NCI-H510A (cell line): ENCODE data around the gene GCNT2.
"Not testable (repeated sequence)": the region's sequence is repeated elsewhere in the genome, so short reads cannot be mapped to it uniquely, and the experiment has no call there.

ENCODE experiments used
- DNase-seq: peaks from one replicate; lab custom pipeline; 2025; lab: John Stamatoyannopoulos, UW

The GCNT2 gene

GRCh38 chr6:10521104-10521808 is at the start of gene GCNT2:
TSS of gene GCNT2 (plus strand) at chr6:10521351. CDS start at chr6:10528912, 7,561 bp downstream.
- no peak for DNase-seq

DNA sequence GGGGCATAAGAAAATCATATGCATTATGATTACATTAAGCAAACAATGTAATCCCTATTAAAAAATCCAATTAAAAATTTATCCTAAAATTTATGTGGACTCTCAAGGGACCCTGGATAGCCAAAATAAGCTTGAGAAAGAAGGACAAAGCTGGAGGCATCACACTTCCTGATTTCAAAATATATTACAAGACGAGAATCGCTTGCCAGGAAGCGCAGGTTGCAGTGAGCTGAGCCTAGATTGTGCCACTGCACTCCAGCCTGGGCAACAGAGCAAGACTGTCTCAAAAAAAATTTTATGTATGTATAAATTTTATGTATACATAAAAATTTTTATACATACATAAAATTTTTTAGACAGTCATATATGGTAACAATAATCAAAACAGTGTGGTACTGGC is 48.5 kb upstream of the GCNT2 start:
- no peak for DNase-seq

DNA sequence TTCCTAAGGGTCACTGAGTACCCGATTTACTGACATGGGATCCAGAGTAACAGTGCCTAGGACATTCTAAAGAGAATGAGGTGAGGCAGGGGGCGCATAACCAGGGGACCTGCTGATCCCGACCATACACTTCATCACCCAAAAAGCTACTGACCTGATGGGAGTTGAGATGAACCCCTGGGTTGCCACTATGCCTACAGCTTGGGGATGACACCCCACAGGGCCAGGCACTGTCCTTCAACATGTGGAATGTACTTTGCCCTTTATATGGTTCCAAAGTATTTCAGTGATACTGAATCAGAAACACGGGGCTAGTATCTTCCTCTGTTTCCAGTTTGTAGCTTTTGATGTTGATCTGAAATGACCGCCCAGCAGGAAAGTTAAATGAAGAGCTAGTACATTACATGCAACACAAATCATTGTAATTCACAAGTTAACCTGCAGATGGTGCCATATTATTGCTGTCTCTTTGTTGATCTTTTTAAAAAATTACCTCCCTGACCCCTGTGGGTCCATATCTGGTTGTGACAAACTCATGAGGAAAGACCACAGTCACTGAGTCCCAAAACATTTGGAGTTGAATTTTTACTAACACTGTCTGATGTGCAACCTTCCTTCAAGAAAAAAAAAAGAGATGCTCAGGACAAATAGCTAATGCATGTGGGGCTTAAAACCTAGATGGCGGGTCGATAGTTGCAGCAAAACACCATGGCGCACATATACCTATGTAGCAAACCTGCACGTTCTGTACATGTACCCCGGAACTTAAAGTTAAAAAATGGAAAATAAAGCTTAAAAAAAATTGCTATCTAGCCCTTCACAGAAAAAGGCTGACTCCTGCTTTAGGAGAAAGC is 42.7 kb upstream of the GCNT2 start:
- no peak for DNase-seq

- no peak for DNase-seq
These were observed 41.0 kb upstream of the GCNT2 start for GRCh38 chr6:10479939-10480700.

GRCh38 chr6:10481101-10481500 is 40.0 kb upstream of the GCNT2 start:
- no peak for DNase-seq

DNA sequence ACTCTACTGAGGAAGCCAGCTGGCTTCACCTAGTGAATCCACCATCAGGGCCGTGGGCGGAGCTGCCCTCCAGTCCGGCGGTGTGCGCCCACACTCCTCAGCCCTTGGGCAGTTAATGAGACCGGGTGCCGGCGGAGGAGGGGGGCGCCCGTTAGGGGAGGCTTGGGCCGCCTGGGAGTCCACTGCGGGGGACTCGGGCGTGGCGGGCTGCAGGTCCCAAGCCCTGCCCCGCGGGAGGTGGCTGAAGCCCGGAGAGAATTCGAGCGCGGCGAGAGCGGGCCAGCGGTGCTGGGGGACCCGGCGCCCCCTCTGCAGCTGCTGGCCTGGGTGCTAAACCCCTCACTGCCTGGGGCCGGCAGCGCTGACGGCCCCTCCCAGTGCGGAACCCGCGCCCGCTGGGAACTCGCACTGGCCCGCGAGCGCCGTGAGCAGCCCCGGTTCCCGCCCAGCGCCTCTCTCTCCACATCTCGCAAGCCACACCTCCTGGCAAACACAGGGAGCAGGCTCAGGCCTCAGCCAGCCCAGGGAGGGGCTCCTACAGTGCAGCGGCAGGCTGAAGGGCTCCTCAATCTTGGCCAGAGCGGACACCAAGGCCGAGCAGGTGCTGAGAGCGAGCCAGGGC is 38.4 kb upstream of the GCNT2 start:
- no peak for DNase-seq

DNA sequence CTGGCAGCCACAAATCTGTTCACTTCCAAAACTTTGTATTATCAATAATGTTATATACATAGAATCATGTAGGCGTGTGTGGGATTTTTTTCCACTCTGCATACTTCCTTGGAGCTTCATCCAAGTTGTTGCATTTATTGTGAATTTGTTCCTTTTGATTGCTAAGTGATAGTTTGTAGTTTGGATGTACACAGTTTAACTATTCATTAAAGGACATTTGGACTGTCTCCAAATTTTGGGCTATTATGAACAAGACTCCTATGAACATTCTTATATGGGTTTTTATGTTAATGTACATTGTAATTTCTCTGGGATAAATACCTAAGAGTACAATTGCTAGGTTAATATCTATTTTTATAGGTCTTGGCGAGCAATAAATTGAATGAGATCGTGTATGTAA is 36.2 kb upstream of the GCNT2 start:
- no peak for DNase-seq

GRCh38 chr6:10485406-10485805 is 35.7 kb upstream of the GCNT2 start:
- DNase-seq = no peak

DNA sequence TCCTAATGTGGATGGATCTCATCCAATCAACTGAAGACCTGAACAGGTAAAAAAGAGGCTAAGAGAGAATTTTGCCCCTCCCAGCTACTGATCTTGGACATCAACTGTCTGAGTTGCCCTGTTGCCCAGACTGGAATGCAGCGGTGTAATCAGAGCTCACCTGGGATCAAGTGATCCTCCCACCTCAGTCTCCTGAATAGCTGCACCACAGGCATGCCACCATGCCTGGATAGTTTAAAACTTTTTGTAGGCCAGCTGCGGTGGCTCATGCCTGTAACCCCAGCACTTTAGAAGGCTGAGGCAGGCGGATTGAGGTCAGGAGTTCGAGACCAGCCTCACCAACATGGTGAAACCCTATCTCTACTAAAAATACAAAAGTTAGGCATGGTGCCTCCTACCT is 34.9 kb upstream of the GCNT2 start:
- no peak for DNase-seq

DNA sequence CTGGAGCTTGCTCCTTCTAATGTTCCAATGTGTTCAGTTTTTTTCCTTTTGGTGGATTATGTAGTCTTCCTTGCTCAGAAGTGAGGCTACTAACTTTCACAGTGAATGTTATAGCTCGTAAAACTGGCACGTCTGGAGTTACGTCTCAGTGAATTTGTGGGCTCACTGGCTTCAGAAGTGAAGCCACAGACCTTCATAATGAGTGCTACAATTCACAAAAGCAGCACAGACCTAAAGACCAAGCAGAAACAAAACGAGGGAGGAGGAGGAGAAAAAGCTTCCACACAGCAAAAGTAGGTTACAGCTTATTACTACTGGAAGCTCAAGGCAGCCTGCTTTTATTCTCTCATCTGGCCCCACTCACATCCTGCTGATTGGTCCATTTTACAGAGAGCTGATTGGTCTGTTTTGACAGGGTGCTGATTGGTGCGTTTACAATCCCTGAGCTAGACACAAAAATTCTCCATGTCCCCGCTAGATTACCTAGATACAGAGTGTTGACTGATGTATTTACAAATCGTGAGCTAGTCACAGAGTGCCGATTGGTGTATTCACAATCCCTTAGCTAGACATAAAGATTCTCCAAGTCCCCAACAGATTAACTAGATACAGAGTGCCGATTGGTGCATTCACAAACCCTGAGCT is 34.1 kb upstream of the GCNT2 start:
- not testable (repeated sequence) for DNase-seq

- no peak for DNase-seq
These were observed 33.4 kb upstream of the GCNT2 start for GRCh38 chr6:10487668-10488327.

- no peak for DNase-seq
These were observed 29.7 kb upstream of the GCNT2 start for GRCh38 chr6:10491463-10491862.

DNA sequence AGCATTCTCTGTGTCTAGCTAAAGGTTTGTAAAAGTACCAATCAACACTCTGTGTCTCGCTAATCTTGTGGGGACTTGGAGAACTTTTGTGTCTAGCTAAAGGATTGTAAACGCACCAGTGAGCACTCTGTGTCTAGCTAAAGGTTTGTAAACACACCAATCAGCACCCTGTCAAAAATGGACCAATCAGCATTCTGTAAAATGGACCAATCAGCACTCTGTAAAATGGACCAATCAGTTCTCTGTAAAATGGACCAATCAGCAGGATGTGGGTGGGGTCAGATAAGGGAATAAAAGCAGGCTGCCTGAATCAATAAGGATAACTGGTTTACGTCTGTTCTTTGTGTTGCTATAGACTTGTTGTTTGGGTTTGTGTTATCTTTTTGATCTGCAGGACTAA is 29.2 kb upstream of the GCNT2 start:
- not testable (repeated sequence) for DNase-seq

GRCh38 chr6:10495029-10495428 is 26.1 kb upstream of the GCNT2 start:
- DNase-seq = no peak

- DNase-seq = no peak
These were observed 15.6 kb upstream of the GCNT2 start for GRCh38 chr6:10505529-10505928.

GRCh38 chr6:10507298-10507697 is 13.9 kb upstream of the GCNT2 start:
- no peak for DNase-seq

GRCh38 chr6:10507715-10508114 is 13.4 kb upstream of the GCNT2 start:
- no peak for DNase-seq

- DNase-seq = no peak
These were observed 10.4 kb upstream of the GCNT2 start for GRCh38 chr6:10510592-10511367.

- no peak for DNase-seq
These were observed 9.7 kb upstream of the GCNT2 start for GRCh38 chr6:10511477-10511876.

- no peak for DNase-seq
These were observed 7.6 kb upstream of the GCNT2 start for GRCh38 chr6:10513544-10513943.
